HepG2 (cell line): ENCODE results near the gene EIF4E1B. TPM values are rescaled to one million over a fixed set of nuclear protein-coding genes. Genes with fewer than 3 reads are reported as not detected.

Experiments used
- ATAC-seq: fragments of 200-7000 bp; cut with Tn5 transposase; 3 replicates; pipeline ENCODE4 v1.9.1; 2020; ENCODE audit warnings: mild to moderate bottlenecking, moderate library complexity
- BruUV-seq: library from RNA; stranded (reverse); fragments of 400-500 nt; replicated peaks from 2 replicates; lab custom pipeline; 2021; lab: Mats Ljungman, UMichigan
- CTCF ChIA-PET: fragments of 300-600 bp; formaldehyde crosslinking; extraction: SDS; loops from one replicate; lab custom pipeline; 2021; ENCODE audit warnings: low total read pairs, inconsistent platforms, low intra/inter-chr PET ratio; lab: Yijun Ruan, JAX
- POLR2A ChIA-PET: fragments of 350-600 bp; sonication (Branson Sonifier 250); formaldehyde crosslinking; loops from one replicate; lab custom pipeline; 2020; ENCODE audit warnings: antibody characterized with exemption, inconsistent platforms; lab: Yijun Ruan, JAX
- DNase-seq: peaks from one replicate; pipeline ENCODE4 v3.0.0-alpha.2; 2015; ENCODE audit warnings: low spot score
- FAIRE-seq: peaks from 3 replicates; lab custom pipeline; 2011; peaks lifted over from hg19 to GRCh38; lab: Jason Lieb, UNC
- H2AFZ ChIP-seq: one replicate; pipeline ENCODE4 v1.6.1; 2011; ENCODE audit warnings: low read length, inconsistent platforms
- H3K27ac ChIP-seq: fragments of 300-600 bp; 3 replicates; pipeline ENCODE4 v1.8.0; 2011; ENCODE audit warnings: mixed run types, mild to moderate bottlenecking, mixed read lengths, low read length, inconsistent platforms; ENCODE audit not compliant: insufficient read depth; ENCODE audit errors: extremely low read length
- H3K27me3 ChIP-seq, 2 experiments: fragments of 200-600 bp in 1 of 2; 2 replicates in 1 of 2; 3 replicates in 1 of 2; pipeline versions ENCODE4 v1.6.0 to v1.8.0; 2011; ENCODE audit warnings: low read length in 2 of 2, mild to moderate bottlenecking in 2 of 2, moderate library complexity in 2 of 2, inconsistent platforms in 1 of 2; ENCODE audit not compliant: insufficient read depth in 2 of 2, control insufficient read depth in 1 of 2
- H3K36me3 ChIP-seq, 2 experiments: fragments of 200-600 bp in 1 of 2; replicated peaks in 1 of 2; 2 replicates in 1 of 2; 3 replicates in 1 of 2; pipeline versions ENCODE4 v1.5.1 to v1.8.0; 2011; ENCODE audit warnings: low read length in 2 of 2, inconsistent platforms in 1 of 2; ENCODE audit not compliant: insufficient read depth in 2 of 2, control insufficient read depth in 1 of 2
- H3K4me1 ChIP-seq: 2 replicates; pipeline ENCODE4 v1.5.1; 2012; ENCODE audit warnings: low read length, inconsistent platforms; ENCODE audit not compliant: insufficient read depth
- H3K4me2 ChIP-seq: 2 replicates; pipeline ENCODE4 v1.6.0; 2011; ENCODE audit warnings: low read depth, low read length, inconsistent platforms
- H3K4me3 ChIP-seq, 3 experiments: fragments of 200-600 bp in 1 of 3; sonication (generic), shearing (Covaris generic) in 1 of 3; replicated peaks in 1 of 3; 2 replicates each; pipeline ENCODE4 v1.5.1; 2011 to 2016; ENCODE audit warnings: low read length in 3 of 3, inconsistent platforms in 2 of 3, low read depth in 2 of 3, mild to moderate bottlenecking in 2 of 3, control low read depth in 1 of 3, mixed read lengths in 1 of 3; ENCODE audit not compliant: insufficient read depth in 1 of 3
- H3K79me2 ChIP-seq: one replicate; pipeline ENCODE4 v1.6.1; 2011; ENCODE audit warnings: low read length, inconsistent platforms; ENCODE audit not compliant: insufficient read depth
- H3K9ac ChIP-seq: 2 replicates; pipeline ENCODE4 v1.6.0; 2011; ENCODE audit warnings: mild to moderate bottlenecking, low read depth, low read length, inconsistent platforms; ENCODE audit not compliant: insufficient read depth
- H3K9me3 ChIP-seq: 2 replicates; pipeline ENCODE4 v1.5.1; 2012; ENCODE audit warnings: mild to moderate bottlenecking, low read length
- H4K20me1 ChIP-seq: 2 replicates; pipeline ENCODE4 v1.6.0; 2011; ENCODE audit warnings: inconsistent platforms, mild to moderate bottlenecking, low read length, moderate library complexity; ENCODE audit not compliant: insufficient read depth
- ARID4A ChIP-seq: sonication (generic); formaldehyde crosslinking; IDR thresholded peaks from 2 replicates; pipeline ENCODE4 v1.5.0; 2020; ENCODE audit warnings: mild to moderate bottlenecking, missing genetic modification reagents, borderline replicate concordance
- FOXK2 ChIP-seq: fragments of 450-650 bp; IDR thresholded peaks from 2 replicates; pipeline ENCODE4 v1.6.1; 2016
- FOXO4 ChIP-seq: sonication (generic); formaldehyde crosslinking; conservative IDR thresholded peaks from 2 replicates; pipeline ENCODE4 v1.8.1; 2023; ENCODE audit warnings: missing genetic modification reagents
- RNF2 ChIP-seq: fragments of 450-650 bp; conservative IDR thresholded peaks from 2 replicates; pipeline ENCODE4 v1.6.1; 2016; ENCODE audit warnings: low read depth
- TARDBP ChIP-seq: sonication (generic); formaldehyde crosslinking; IDR thresholded peaks from 2 replicates; pipeline ENCODE4 v1.8.0; 2022; ENCODE audit warnings: mild to moderate bottlenecking, missing genetic modification reagents
- ZFYVE20 ChIP-seq: sonication (generic); formaldehyde crosslinking; IDR thresholded peaks from 2 replicates; pipeline ENCODE4 v1.8.0; 2023; ENCODE audit warnings: low read depth, mild to moderate bottlenecking, moderate library complexity, missing genetic modification reagents, borderline replicate concordance
- ZKSCAN5 ChIP-seq: sonication (generic); formaldehyde crosslinking; IDR thresholded peaks from 2 replicates; pipeline ENCODE4 v1.5.1; 2020; ENCODE audit warnings: mild to moderate bottlenecking, missing genetic modification reagents
- ZNF800 ChIP-seq: sonication (generic); formaldehyde crosslinking; IDR thresholded peaks from 2 replicates; pipeline ENCODE4 v1.4.0; 2020; ENCODE audit warnings: missing genetic modification reagents
- ZSCAN31 ChIP-seq: sonication (generic); formaldehyde crosslinking; IDR thresholded peaks from 2 replicates; pipeline ENCODE4 v1.5.0; 2020; ENCODE audit warnings: low read depth, mild to moderate bottlenecking, missing genetic modification reagents
- WGBS: methylation state at CpG from one replicate; pipeline ENCODE4 v1.1.6; 2017; ENCODE audit warnings: low lambda C conversion rate; 5-methylcytosine and 5-hydroxymethylcytosine counted together
- in situ Hi-C: cut with HindIII; loops from 2 replicates; pipeline ENCODE4 v1.10.0; 2017; ENCODE audit warnings: low pct_unique_long_range_greater_than_20kb; ENCODE audit not compliant: extremely low pct_ligation_motif_present
- intact Hi-C: fragments of 100-400 bp; cut with micrococcal nuclease; formaldehyde crosslinking; loops from one replicate; pipeline ENCODE4 v1.10.0; 2022; ENCODE audit not compliant: unreplicated experiment
- polyA plus RNA-seq, 8 experiments: library from polyadenylated mRNA; depleted of rRNA in 3 of 8; stranded (reverse) in 7 of 8; unstranded in 1 of 8; fragments of >200 nt; fragmentation: Illumina TruSeq in 4 of 8; extraction: Trizol in 4 of 8; gene quantifications; 2 replicates each; pipeline versions ENCODE4 v1.2.1 to v1.2.3, GENCODE V29; 2011 to 2016; ENCODE audit warnings: low read depth in 4 of 8, missing spikeins in 1 of 8, mixed read lengths in 1 of 8; ENCODE audit not compliant: insufficient read depth in 1 of 8
- total RNA-seq, 5 experiments: library from RNA; depleted of rRNA; stranded (reverse); fragments of >200 nt; fragmentation: Illumina TruSeq; extraction: Trizol; gene quantifications; 2 replicates each; pipeline ENCODE4 v1.2.3, GENCODE V29; 2016; ENCODE audit warnings: low read depth in 1 of 5
- TF ChIP-seq, protein P1 (sequence below): sonication (generic); formaldehyde crosslinking; IDR thresholded peaks from 2 replicates; pipeline ENCODE4 v1.4.0; 2020; ENCODE audit warnings: missing genetic modification reagents, borderline replicate concordance

EIF4E1B gene
- total and polyA plus RNA-seq, 2 of the 13 experiments (the other 11 are each of a cell fraction or from before 2014, with no cell fraction given) = not detected

DNA sequence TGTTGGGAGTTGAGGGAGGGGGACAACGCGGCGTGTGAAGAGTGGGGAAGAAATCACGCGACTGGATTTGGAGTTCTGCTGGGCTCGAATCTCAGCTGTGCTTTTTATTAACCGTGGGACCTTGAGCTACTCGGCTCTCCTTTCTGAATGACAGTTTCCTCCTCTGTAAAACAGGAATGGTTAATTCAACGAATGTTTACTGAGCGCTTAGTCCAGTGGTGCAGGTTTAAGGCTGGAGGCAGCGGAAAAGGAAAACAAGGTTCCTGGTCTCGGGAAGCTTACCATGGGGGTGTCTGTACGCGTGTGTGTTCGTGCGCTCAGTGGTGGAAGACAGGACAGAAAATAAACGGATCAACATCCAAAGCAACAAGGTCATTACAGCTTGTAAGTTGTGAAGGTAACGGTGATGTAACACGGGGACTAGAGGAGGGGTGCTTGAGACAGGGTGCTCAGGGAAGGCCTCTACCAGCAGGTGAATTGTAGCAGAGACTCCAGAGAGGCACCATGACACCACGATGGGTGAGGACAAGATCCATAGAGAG, 277 bp downstream of the EIF4E1B start:
- H3K4me3 ChIP-seq = peak overlapping the region; percentile 5 to 62 (median 56)
- peak; percentile 32 for ATAC-seq
- H3K4me2 ChIP-seq = peak overlapping the region; percentile 84
- FAIRE-seq = no peak
- H3K27ac ChIP-seq = no peak overlapping the region
- CTCF ChIA-PET = no interaction called here
- peaks cover 15 to 82% of the 10 kb centered on the region in 2 experiments; a peak in 4 of 5 replicates for H3K27me3 ChIP-seq
- H3K9ac ChIP-seq = no peak overlapping the region
- WGBS = 2% methylated on average over 20 of the region's 20 CpGs
- H3K9me3 ChIP-seq = no peaks in the 10 kb centered on the region
- H3K36me3 ChIP-seq = no peaks in the 10 kb centered on the region
- H3K79me2 ChIP-seq = no peaks in the 10 kb centered on the region
- H2AFZ ChIP-seq = no peak overlapping the region
- BruUV-seq = no TSS peak
- peaks cover 26% of the 10 kb centered on the region for H3K4me1 ChIP-seq
- no peak for TF ChIP-seq ZFYVE20 (CRISPR knock-in tag)
- peak; percentile 52; the same call in 1 of the 2 replicates for TF ChIP-seq ZNF800 (CRISPR knock-in tag)
- 0 out of 2 replicates have a peak, but pooled peaks have one; percentile 19 for TF ChIP-seq ARID4A (CRISPR knock-in tag)
- 0 out of 2 replicates have a peak, but pooled peaks have one; percentile 34 for TF ChIP-seq ZSCAN31 (CRISPR knock-in tag)
- no peak for TF ChIP-seq ZKSCAN5 (CRISPR knock-in tag)
- 0 out of 2 replicates have a peak, but pooled peaks have one; percentile 15 for TF ChIP-seq TARDBP (CRISPR knock-in tag)
- TF ChIP-seq FOXK2 = no peak
- TF ChIP-seq, protein P1, sequence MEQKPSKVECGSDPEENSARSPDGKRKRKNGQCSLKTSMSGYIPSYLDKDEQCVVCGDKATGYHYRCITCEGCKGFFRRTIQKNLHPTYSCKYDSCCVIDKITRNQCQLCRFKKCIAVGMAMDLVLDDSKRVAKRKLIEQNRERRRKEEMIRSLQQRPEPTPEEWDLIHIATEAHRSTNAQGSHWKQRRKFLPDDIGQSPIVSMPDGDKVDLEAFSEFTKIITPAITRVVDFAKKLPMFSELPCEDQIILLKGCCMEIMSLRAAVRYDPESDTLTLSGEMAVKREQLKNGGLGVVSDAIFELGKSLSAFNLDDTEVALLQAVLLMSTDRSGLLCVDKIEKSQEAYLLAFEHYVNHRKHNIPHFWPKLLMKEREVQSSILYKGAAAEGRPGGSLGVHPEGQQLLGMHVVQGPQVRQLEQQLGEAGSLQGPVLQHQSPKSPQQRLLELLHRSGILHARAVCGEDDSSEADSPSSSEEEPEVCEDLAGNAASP (CRISPR knock-in tag) = no peak
- TF ChIP-seq FOXO4 (CRISPR knock-in tag) = 0 out of 2 replicates have a peak, but pooled peaks have one; percentile 50
- TF ChIP-seq RNF2 = 0 out of 2 replicates have a peak, but pooled peaks have one; percentile 2
- in situ Hi-C loops (no loop called here), intact Hi-C loops (no loop called here)
- DNase-seq = no peak
- no peaks in the 10 kb centered on the region for H4K20me1 ChIP-seq
- POLR2A ChIA-PET = no interaction called here
